Inferior parietal cortex (tissue), 1 donor: ENCODE measurements around the gene SUB1.

Experiments used
- DNase-seq: peaks from one replicate; pipeline ENCODE4 v3.0.0-alpha.2; 2016; ENCODE audit errors: extremely low spot score

The SUB1 gene

GRCh38 chr5:32642276-32643002 is 57.1 kb downstream of the SUB1 start:
- DNase-seq: no peak

DNA sequence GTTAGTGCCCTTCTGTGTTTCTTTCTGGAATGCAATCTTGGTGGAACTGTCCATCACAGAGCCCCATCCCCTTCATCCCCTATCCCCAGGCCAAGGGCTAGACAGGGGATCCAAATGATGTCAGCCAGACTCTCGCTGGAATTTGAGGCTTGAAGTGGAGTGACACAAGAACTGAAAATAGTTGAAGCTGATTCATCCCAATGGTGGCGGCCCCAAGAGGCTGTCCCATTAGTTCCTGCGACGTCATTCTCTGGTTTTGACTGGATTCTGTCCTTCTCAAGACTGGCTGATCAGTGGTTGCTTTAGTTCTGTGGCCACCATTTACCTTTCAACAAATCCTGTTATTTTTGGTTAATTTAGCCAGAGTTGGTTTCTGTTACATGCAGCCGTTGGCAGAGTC is 59.9 kb downstream of the SUB1 start:
- no peak for DNase-seq

GRCh38 chr5:32646061-32646969 is 61.0 kb downstream of the SUB1 start:
- DNase-seq: peak; percentile 20

GRCh38 chr5:32651088-32651487 is 65.7 kb downstream of the SUB1 start:
- DNase-seq: no peak

DNA sequence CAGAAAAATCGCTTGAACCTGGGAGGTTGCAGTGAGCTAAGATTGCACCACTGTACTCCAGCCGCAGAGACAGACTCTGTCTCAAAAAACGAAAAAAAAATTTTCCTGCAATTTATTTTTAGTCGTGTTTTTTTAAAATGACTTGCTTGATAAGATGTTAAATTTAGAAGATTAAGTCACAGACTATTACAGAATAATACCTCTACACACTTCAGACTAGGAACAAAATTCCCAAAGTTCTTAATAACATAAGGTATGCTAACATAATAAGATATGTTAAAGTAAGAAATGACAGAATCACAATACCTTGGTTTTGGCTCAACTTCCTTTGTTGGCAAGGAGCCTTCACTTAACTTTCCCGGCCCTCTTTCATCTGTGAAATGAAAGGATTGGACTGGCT is 66.3 kb downstream of the SUB1 start:
- DNase-seq: no peak
